Kidney glomerular epithelial cell (primary cell): ENCODE results near the gene WDR87.
"Not testable (repeated sequence)": the region's sequence is repeated elsewhere in the genome, so short reads cannot be mapped to it uniquely, and the experiment has no call there.

Source experiments
- DNase-seq: peaks from one replicate; lab custom pipeline; 2025; lab: John Stamatoyannopoulos, UW

The WDR87 gene

GRCh38 chr19:37930416-37930815 is 24.0 kb upstream of the WDR87 start:
- no peak for DNase-seq

GRCh38 chr19:37929355-37929923 is 23.0 kb upstream of the WDR87 start:
- no peak for DNase-seq

GRCh38 chr19:37928527-37929286 is 22.3 kb upstream of the WDR87 start:
- DNase-seq = no peak

GRCh38 chr19:37926711-37927110 is 20.3 kb upstream of the WDR87 start:
- no peak for DNase-seq

GRCh38 chr19:37926255-37926654 is 19.9 kb upstream of the WDR87 start:
- no peak for DNase-seq

- no peak for DNase-seq
These were observed 18.8 kb upstream of the WDR87 start for GRCh38 chr19:37925212-37925611.

- not testable (repeated sequence) for DNase-seq
These were observed 18.2 kb upstream of the WDR87 start for GRCh38 chr19:37924573-37924972.

GRCh38 chr19:37920591-37921450 is 14.4 kb upstream of the WDR87 start:
- no peak for DNase-seq

- DNase-seq = no peak
These were observed 8.5 kb upstream of the WDR87 start for GRCh38 chr19:37914908-37915307.

GRCh38 chr19:37909661-37910199 is 3.3 kb upstream of the WDR87 start:
- peak; percentile 22 for DNase-seq

- no peak for DNase-seq
These were observed 1.5 kb upstream of the WDR87 start for GRCh38 chr19:37907735-37908455.

- DNase-seq = peak; percentile 93
These were observed 708 bp upstream of the WDR87 start, which contains the start of gene SIPA1L3 for GRCh38 chr19:37906869-37907734. Gene SIPA1L3, plus strand, starts transcription at chr19:37907208. Its CDS starts 174,358 bp downstream, at chr19:38081566.

GRCh38 chr19:37903096-37903495 is 3.3 kb downstream of the WDR87 start:
- DNase-seq = no peak

- peak; percentile 27 for DNase-seq
These were observed 3.7 kb downstream of the WDR87 start for GRCh38 chr19:37902668-37903067.

- no peak for DNase-seq
These were observed 6.4 kb downstream of the WDR87 start for GRCh38 chr19:37899966-37900365.

- DNase-seq = no peak
These were observed 6.9 kb downstream of the WDR87 start for GRCh38 chr19:37899453-37899852.

- DNase-seq = no peak
These were observed 10.2 kb downstream of the WDR87 start for GRCh38 chr19:37896180-37896579.

GRCh38 chr19:37893845-37894575 is 12.4 kb downstream of the WDR87 start:
- DNase-seq = no peak

- DNase-seq = no peak
These were observed 19.8 kb downstream of the WDR87 start for GRCh38 chr19:37886571-37886970.

GRCh38 chr19:37885392-37885791 is 21.0 kb downstream of the WDR87 start:
- DNase-seq = no peak
